GM12874 (cell line): ENCODE results near the gene GAL.

ENCODE experiments used
- TF ChIP-seq, protein P1 (sequence below): IDR thresholded peaks from 2 replicates; pipeline ENCODE4 v1.5.1; 2011; ENCODE audit warnings: low read depth, mild to moderate bottlenecking, control low read depth, low read length, moderate library complexity; ENCODE audit not compliant: insufficient read depth

The GAL gene, protein sequence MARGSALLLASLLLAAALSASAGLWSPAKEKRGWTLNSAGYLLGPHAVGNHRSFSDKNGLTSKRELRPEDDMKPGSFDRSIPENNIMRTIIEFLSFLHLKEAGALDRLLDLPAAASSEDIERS

DNA sequence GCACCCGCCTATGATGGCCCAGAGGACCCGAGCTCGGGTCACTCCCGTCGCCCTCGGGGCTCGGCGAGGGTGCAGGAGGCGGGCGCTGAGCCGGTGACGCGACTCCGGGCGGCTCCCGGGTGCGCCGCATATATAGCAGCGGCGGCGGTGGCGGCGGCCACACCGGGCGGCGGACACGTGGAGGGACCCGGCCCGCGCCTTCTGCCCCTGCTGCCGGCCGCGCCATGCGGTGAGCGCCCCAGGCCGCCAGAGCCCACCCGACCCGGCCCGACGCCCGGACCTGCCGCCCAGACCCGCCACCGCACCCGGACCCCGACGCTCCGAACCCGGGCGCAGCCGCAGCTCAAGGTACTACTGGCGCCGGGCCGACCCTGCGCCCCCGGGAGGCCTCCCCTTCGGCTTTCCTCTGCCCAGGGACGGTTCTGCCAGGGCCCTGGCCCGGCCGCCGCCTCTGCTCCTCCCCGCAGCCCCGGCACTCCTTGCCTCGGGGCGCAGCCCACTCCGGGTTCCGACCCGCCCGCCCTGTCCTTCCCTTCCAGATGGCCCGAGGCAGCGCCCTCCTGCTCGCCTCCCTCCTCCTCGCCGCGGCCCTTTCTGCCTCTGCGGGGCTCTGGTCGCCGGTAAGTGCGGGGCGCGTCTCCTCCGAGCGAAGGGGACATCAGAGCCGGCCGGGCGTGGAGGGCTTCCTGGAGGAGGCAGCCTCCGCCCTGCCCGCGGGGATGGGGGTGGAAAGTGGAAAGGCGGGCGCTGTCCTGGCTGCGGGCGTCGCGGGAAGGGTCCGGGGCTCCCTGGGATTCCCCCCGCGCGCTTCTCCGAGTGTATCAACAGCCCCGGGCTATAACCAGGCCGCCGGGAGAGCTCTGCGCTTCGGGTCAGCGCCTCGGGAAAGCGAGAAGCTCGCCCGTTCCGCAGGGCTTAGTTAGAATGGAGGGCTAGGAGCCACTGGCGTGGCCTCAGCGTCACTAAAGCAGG lies at the start of gene GAL:
TSS of gene GAL (plus strand) at position 160 of the 972 bp plus-strand sequence. CDS start at position 540, 380 bp downstream.
- TF ChIP-seq, protein P1, sequence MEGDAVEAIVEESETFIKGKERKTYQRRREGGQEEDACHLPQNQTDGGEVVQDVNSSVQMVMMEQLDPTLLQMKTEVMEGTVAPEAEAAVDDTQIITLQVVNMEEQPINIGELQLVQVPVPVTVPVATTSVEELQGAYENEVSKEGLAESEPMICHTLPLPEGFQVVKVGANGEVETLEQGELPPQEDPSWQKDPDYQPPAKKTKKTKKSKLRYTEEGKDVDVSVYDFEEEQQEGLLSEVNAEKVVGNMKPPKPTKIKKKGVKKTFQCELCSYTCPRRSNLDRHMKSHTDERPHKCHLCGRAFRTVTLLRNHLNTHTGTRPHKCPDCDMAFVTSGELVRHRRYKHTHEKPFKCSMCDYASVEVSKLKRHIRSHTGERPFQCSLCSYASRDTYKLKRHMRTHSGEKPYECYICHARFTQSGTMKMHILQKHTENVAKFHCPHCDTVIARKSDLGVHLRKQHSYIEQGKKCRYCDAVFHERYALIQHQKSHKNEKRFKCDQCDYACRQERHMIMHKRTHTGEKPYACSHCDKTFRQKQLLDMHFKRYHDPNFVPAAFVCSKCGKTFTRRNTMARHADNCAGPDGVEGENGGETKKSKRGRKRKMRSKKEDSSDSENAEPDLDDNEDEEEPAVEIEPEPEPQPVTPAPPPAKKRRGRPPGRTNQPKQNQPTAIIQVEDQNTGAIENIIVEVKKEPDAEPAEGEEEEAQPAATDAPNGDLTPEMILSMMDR, result no peak

- TF ChIP-seq, protein P1, result no peak
Observed at GRCh38 chr11:68641880-68642279, 42.5 kb upstream of the GAL start.

- TF ChIP-seq, protein P1, result no peak
Observed at GRCh38 chr11:68643585-68643984, 40.8 kb upstream of the GAL start.

DNA sequence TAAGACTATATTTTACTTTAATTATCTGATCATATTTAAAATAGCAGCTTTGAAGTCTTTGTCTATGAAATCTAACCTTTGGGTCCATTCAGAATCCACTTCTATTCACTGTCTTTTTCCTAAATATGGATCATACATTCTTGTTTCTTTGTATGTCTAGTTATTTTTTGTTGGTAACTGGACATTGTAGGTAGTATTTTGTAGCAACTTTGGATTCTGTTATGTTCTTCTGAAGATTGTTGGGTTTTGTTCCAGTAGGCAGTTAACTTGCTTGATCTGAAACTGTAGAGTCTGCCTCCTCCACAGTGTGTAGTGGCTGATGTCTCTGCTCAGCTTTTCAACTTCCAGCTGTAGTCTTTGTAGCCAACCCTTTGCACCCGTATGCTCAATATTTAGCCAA lies 37.5 kb upstream of the GAL start:
- TF ChIP-seq, protein P1, result no peak

DNA sequence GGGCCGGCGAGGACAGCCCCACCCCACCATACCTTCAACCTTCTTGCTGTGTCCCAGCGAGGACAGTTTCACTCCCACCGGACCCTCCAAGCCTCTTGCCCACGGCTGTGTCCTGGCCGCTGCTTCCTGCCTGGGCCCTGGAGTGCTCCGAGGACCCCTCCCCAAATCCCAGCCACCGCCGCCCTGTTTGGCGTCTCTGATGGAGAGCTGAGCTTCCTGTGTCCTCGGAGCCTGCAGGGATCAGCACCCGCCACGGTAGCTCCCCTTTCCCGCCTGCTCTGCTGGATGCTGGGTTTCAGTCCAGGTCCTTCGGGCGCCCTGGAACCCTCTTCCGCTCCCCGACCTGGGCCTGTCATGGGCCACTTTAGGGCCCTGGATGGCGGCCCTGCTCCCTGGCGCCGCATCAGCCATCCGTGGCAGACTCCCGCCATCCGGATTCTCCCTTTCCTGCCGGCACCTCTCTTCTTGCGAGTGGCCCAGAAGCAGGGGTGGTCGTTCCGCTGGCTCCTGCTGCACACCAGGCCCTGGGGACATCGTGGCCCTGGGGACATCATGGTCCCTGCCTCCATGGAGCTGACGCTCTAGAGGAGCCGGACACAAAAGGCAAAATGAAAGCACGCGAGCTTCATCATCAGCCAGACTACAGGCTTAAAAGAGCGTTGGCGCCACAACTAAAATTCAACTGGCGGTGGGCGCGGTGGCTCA lies 34.3 kb upstream of the GAL start:
- TF ChIP-seq, protein P1, result no peak

DNA sequence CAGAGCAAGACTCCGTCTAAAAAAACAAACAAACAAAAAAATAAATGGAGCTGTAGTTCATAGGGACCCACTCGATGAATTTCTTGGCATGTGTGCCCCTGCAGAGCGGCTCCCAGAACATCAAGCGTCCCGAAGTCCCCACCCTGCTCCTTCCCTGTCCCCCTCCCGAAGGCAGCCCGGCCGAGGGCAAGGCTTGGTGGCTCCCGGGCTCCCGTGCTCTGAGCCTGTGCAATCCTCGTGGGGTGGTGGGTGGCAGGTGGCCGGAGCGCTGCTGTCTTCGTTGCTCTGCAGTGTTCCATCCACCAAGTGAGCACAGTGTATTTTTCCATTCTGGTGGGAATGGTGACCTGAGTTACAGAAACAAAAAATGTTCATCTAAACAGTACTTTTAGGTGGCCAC lies 33.5 kb upstream of the GAL start:
- TF ChIP-seq, protein P1, result no peak

DNA sequence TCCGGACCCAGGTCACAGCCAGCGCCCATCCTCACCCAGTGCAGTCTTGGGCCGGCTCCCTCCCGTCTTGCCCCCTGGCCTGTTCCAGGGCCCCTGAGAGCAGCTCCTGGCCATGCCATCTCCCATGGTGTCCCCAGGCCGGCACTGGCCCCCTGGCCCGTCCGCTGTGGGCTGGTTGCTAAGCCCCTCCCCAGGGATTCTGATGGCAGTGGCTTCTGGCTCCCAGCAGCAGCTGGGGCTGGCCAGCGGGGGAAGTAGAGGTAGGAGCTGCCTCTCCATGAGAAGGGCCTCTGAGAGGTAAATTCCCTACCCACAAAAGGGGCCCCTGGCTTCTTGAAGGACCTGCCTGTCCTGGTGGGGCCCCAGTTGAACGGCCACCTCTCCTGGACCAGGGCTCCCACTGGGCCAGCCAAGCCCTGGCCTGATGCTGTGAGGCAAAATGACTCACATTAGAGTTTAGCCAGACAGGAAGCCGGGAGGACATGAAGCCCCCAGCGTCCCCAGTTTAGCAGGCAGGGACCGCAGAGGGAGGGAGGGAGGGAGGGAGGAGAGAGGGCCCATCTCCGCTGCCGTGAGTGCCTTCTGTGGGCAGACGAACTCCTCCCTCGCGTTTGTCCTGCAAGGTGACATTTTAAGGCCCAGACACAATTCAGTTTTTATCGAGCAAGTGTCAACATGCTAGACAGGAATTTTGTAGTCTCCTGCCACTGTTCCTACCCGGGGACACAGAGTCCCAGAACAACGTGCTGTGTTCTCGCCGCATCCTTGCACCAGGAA lies 32.9 kb upstream of the GAL start:
- TF ChIP-seq, protein P1, result no peak
